ENCODE measurements around the gene CALHM2. TPM values are rescaled to one million over a fixed set of nuclear protein-coding genes. Genes with fewer than 3 reads are reported as not detected.

Gene CALHM2
- total RNA-seq, 1 donor from 2014 or later = 45.0 TPM

DNA sequence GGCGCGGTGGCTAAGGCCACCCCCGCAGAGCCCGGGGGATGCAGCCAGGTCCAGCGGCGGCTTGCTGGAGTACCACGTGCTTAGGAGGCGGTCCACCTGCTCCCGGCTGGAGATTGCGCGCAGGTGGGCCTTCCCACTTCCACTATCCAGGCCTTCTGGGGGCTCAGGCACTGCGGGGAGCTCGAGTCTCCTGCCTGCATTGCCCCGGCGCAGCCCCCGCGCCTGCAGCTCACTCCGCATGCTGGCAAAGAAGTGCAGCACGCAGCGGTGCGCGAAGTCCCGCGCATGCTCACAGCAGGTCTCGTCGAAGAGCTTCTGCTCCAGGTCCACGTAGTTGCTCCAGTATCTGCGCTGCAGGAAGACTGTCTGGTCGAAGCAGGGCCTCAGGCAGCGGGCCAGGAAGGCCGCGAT is 21.1 kb upstream of the CALHM2 start:
- ATAC-seq (no peak), DNase-seq (no peak)
- H3K36me3 ChIP-seq = no peaks in the 10 kb centered on the region
- no peaks in the 10 kb centered on the region for H3K27me3 ChIP-seq (ENCODE audit: low read depth)
- no peaks in the 10 kb centered on the region for H3K9me3 ChIP-seq
- H3K27ac ChIP-seq = no peak overlapping the region
- peaks cover 23% of the 10 kb centered on the region for H3K4me1 ChIP-seq
- intact Hi-C loops (cut with DNase I) = no loop called here
- no peak overlapping the region for H3K4me3 ChIP-seq
- TF ChIP-seq, protein P1, sequence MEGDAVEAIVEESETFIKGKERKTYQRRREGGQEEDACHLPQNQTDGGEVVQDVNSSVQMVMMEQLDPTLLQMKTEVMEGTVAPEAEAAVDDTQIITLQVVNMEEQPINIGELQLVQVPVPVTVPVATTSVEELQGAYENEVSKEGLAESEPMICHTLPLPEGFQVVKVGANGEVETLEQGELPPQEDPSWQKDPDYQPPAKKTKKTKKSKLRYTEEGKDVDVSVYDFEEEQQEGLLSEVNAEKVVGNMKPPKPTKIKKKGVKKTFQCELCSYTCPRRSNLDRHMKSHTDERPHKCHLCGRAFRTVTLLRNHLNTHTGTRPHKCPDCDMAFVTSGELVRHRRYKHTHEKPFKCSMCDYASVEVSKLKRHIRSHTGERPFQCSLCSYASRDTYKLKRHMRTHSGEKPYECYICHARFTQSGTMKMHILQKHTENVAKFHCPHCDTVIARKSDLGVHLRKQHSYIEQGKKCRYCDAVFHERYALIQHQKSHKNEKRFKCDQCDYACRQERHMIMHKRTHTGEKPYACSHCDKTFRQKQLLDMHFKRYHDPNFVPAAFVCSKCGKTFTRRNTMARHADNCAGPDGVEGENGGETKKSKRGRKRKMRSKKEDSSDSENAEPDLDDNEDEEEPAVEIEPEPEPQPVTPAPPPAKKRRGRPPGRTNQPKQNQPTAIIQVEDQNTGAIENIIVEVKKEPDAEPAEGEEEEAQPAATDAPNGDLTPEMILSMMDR (IDR thresholded peaks at IDR 0.05) = no peak

DNA sequence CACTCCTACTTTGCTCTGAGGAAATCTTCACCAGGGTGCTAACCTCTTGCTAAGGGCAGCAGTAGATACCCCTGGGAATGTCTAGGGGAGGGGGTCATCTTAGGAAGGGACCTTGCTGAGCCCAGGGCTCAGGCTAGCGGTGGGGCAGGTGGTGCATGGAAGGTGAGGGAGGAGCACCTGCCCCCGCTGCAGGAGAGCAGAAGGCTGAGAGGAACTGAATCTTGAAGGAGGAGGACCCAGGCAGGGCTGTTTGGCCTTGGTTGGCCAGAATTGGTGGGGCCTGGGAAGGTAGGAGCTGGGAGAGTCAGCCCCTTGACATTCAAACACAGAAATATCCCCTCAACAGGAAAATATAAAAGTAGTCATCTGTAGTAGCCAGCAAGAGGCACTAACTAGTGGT is 19.8 kb upstream of the CALHM2 start:
- H3K4me1 ChIP-seq = peaks cover 23% of the 10 kb centered on the region
- H3K9me3 ChIP-seq = no peaks in the 10 kb centered on the region
- ATAC-seq (no peak), DNase-seq (no peak)
- H3K27ac ChIP-seq = peak overlapping the region; percentile 76
- H3K36me3 ChIP-seq = no peaks in the 10 kb centered on the region
- H3K27me3 ChIP-seq (ENCODE audit: low read depth) = no peaks in the 10 kb centered on the region
- no peak overlapping the region for H3K4me3 ChIP-seq
- intact Hi-C loops (cut with DNase I) = no loop called here
- TF ChIP-seq, protein P1 (IDR thresholded peaks at IDR 0.05) = no peak

DNA sequence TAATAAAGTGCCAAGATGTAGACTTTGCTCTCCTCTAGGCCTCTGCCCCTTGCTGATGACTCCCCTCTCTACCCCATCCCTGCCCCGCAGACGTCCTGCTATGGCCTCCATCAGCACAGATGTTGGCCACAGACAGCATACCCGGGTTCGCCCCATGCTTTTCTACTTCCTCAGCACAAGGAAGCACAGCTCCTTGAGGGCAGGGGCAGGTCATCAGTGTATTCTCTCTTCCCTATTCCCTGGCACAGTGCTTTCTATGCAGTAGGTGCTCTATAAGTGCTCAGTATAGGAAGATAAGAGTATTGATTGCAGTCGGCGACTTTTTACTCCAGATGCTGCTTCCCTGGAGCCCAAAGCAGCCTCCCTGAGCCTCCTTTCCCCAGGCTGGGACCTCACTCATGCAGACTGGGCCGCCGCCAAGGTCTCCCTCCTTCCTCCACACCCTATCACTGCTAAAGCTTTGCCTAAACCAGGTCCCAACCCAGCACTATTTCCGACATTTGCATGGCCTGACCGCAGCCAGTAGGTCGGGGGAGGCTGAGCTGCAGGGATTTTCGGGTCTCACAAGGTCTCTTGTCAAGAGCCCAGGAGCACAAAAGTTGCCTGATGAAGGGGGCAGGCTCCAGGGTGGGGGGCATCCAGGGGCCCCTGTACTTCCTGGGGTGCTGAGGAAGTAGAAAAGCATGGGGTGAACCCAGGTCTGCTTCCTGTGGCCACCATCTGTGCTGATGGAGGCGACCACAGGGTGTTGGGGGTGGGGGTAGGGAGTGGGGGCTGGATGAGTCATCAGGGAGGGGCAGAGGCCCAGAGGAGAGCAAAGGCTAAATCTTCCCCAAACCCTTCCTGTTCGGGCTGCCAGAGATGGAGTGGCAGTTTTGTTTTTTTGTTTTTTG is 18.8 kb upstream of the CALHM2 start:
- TF ChIP-seq, protein P1 (IDR thresholded peaks at IDR 0.05) = no peak
- no peaks in the 10 kb centered on the region for H3K9me3 ChIP-seq
- DNase-seq (peak; percentile 66), ATAC-seq (peak; percentile 85 to 92)
- H3K4me1 ChIP-seq = peaks cover 23% of the 10 kb centered on the region
- no peak overlapping the region for H3K4me3 ChIP-seq
- peak overlapping the region; percentile 76 for H3K27ac ChIP-seq
- H3K27me3 ChIP-seq (ENCODE audit: low read depth) = no peaks in the 10 kb centered on the region
- no peaks in the 10 kb centered on the region for H3K36me3 ChIP-seq
- intact Hi-C loops (cut with DNase I) = no loop called here

GRCh38 chr10:103469201-103469600 is 17.0 kb upstream of the CALHM2 start:
- Histone ChIP-seq H3K27ac (no peak overlapping the region), H3K27me3 (ENCODE audit: low read depth) (no peaks in the 10 kb centered on the region), H3K36me3 (no peaks in the 10 kb centered on the region), H3K4me1 (peaks cover 23% of the 10 kb centered on the region), H3K9me3 (no peaks in the 10 kb centered on the region), H3K4me3 (no peak overlapping the region)
- intact Hi-C loops (cut with DNase I) = no loop called here
- no peak for ATAC-seq
- TF ChIP-seq, protein P1 (IDR thresholded peaks at IDR 0.05) = no peak
- no peak for DNase-seq

GRCh38 chr10:103467406-103467805 is 15.2 kb upstream of the CALHM2 start:
- Histone ChIP-seq H3K4me3 (no peak overlapping the region), H3K27ac (no peak overlapping the region), H3K4me1 (peaks cover 21% of the 10 kb centered on the region), H3K9me3 (no peaks in the 10 kb centered on the region), H3K27me3 (ENCODE audit: low read depth) (no peaks in the 10 kb centered on the region), H3K36me3 (no peaks in the 10 kb centered on the region)
- TF ChIP-seq, protein P1 (IDR thresholded peaks at IDR 0.05) = no peak
- DNase-seq (no peak), ATAC-seq (no peak)
- intact Hi-C loops (cut with DNase I) = no loop called here

All from lower lobe of right lung (tissue), 2 donors.